Aorta (tissue), 5 donors: ENCODE measurements around the gene TTLL11. TPM values are rescaled to one million over a fixed set of nuclear protein-coding genes. Genes with fewer than 3 reads are reported as not detected.

Experiments used
- ATAC-seq: fragments of 200-7000 bp; cut with Tn5 transposase; one replicate; pipeline ENCODE4 v1.9.1; 2022; ENCODE audit warnings: moderate library complexity; ENCODE audit not compliant: low FRiP score
- DNase-seq, 2 donors: peaks; one replicate each; pipeline ENCODE4 v3.0.0-alpha.2; 2020
- H3K27ac ChIP-seq, 2 donors: one replicate each; pipeline ENCODE4 v1.5.1; 2013; ENCODE audit warnings: low read length in 2 of 2, mild to moderate bottlenecking in 2 of 2, moderate library complexity in 2 of 2, control low read depth in 1 of 2, inconsistent platforms in 1 of 2, low read depth in 1 of 2
- H3K27me3 ChIP-seq, 2 donors: one replicate each; pipeline ENCODE4 v1.6.1; 2013; ENCODE audit warnings: control low read depth in 1 of 2, low read length in 1 of 2, mild to moderate bottlenecking in 1 of 2, moderate library complexity in 1 of 2; ENCODE audit not compliant: insufficient read depth in 2 of 2, control insufficient read depth in 1 of 2
- H3K36me3 ChIP-seq, 2 donors: one replicate each; pipeline ENCODE4 v1.6.1; 2013; ENCODE audit warnings: control low read depth in 1 of 2, low read length in 1 of 2, mild to moderate bottlenecking in 1 of 2; ENCODE audit not compliant: insufficient read depth in 2 of 2, control insufficient read depth in 1 of 2
- H3K4me1 ChIP-seq, 2 donors: one replicate each; pipeline ENCODE4 v1.6.1; 2013; ENCODE audit warnings: low read length in 2 of 2, control low read depth in 1 of 2, mild to moderate bottlenecking in 1 of 2, moderate library complexity in 1 of 2; ENCODE audit not compliant: insufficient read depth in 2 of 2, control insufficient read depth in 1 of 2
- H3K4me3 ChIP-seq, 2 donors: one replicate each; pipeline ENCODE4 v1.5.1; 2013; ENCODE audit warnings: low read length in 2 of 2, control low read depth in 1 of 2, mild to moderate bottlenecking in 1 of 2
- H3K9me3 ChIP-seq: one replicate; pipeline ENCODE4 v1.6.1; 2013; ENCODE audit warnings: mild to moderate bottlenecking, low read length; ENCODE audit not compliant: control insufficient read depth
- WGBS, 2 donors: extraction: QIAGEN DNeasy Blood & Tissue Kit; methylation state at CpG; one replicate each; pipeline ENCODE4 v1.1.7; 2013; 5-methylcytosine and 5-hydroxymethylcytosine counted together
- intact Hi-C, 2 donors: fragments of 100-400 bp; cut with DNase I; formaldehyde crosslinking; loops; one replicate each; pipeline versions ENCODE4 v1.14.2 to v1.15.0; 2022
- microRNA-seq, 2 donors: library from miRNA; unstranded; fragments of <30 nt; microRNA quantifications; one replicate each; pipeline ENCODE4 v1.2.0, GENCODE V29; 2020
- polyA plus RNA-seq, 2 donors: library from polyadenylated mRNA; stranded (reverse); fragments of 200-250 nt; gene quantifications; one replicate each; pipeline ENCODE4 v1.2.3, GENCODE V29; 2013
- total RNA-seq, 2 donors: library from RNA; stranded (reverse); fragmentation: NEBNext Ultra II Directional; extraction: Animal tissue kit (Norgen Biotek cat#: 25700); gene quantifications; one replicate each; pipeline ENCODE4 v1.2.1, GENCODE V29; 2021
- donor health status: healthy with polysubstance abuse.
- donor health status: Bipolar disorder and iron deficiency.
- donor health status: DM: no; HTN: no; CAD: no.
- donor health status: DM: no; HTN: no; CAD: no.
- donor health status: DM: yes; HTN: yes; CAD: no.

Gene TTLL11
- total and polyA plus RNA-seq, 4 donors, result 7.7 to 31.4 (median 18.3) TPM

DNA sequence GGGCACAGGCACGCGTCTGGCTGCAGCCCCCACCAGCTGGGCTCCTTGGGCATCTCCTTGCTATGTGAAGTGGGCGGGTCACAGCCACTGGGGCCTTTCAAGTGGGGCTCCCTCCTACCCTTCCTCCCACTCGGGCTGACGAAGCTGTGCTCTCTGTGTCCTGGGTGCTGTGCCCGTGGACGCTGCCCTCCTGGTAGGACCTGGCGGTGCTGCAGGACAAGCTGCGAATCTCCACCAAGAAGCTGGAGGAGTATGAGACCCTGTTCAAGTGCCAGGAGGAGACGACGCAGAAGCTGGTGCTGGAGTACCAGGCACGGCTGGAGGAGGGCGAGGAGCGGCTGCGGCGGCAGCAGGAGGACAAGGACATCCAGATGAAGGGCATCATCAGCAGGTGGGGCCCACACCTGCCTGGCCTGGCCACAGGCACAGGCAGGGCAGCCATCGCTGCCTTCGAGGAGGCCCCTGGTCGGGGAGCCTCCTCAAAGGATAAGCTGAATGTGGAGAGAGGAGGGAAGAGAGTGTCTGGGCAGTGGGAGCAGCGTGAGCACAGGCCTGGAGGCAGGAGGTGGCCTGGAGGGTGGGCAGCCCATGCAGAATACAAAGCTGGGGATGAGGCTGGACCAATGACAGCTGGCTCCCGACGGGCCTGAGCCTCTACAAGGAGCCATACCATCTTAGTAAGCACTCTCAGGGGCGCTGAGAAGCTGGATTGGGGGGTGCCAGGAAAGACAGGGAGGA is 316.9 kb downstream of the TTLL11 start:
- Histone ChIP-seq H3K4me1 (no peaks in the 10 kb centered on the region), H3K36me3 (peaks cover 0 to 10% of the 10 kb centered on the region in 2 donors), H3K27me3 (no peaks in the 10 kb centered on the region), H3K9me3 (no peaks in the 10 kb centered on the region), H3K27ac (no peak overlapping the region), H3K4me3 (no peak overlapping the region)
- 95 to 97% methylated on average over 23 of the region's 23 CpGs for WGBS, 2 donors
- intact Hi-C loops, result loop anchor here in 1 of 2 donors (5.0 kb wide), 1 partner anchor 86 kb away; no protein-coding TSS in a partner anchor
- ATAC-seq (no peak), DNase-seq (peak; percentile 42 to 66)

DNA sequence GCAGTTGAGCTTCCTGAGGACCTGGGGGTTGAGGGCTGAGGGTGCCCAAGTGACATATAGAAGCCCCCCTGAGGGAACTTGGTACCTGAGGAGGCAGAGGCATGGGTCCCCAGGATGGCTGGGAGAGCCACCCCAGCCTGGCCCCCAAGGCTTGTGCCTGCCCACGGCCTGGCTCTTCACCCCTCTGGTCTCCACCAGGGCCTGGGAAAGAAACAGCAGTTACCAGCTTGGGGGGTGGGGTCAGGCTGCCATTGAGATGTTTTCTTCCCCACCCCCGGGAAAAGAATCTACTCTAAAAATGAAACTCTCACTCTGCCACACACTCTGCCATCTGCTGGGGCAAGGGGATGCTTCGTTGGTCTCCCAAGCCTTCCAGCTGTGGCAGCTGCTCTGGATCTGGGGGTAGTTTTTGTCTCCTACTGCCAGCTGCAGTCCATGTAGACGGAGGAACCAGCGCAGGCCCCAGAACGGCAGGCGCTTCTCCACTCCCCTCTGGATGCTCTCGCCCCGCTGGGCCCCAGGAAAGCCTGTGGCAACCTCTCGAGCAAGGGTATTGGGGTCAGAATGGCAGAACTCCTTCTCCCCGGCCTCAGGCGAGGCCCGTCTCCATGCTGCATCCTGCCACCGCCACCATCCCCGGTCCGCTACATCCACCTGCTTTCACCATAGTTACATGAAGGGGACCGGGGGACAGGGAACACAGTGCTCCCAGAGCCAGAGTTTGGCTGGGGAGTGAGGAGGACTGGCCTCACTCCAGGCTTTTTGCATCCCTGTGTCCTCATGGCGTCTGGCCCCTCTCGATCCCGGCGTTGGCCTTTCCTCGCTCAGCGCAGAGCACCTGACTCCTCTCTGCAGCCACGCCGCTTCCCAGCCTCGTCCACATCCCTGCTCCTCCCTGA is 318.1 kb downstream of the TTLL11 start:
- no peaks in the 10 kb centered on the region for H3K4me1 ChIP-seq
- peaks cover 0 to 6% of the 10 kb centered on the region in 2 donors for H3K36me3 ChIP-seq
- H3K4me3 ChIP-seq, result no peak overlapping the region
- DNase-seq (peak; percentile 30 to 67), ATAC-seq (no peak)
- no peaks in the 10 kb centered on the region for H3K9me3 ChIP-seq
- no peak overlapping the region for H3K27ac ChIP-seq
- no peaks in the 10 kb centered on the region for H3K27me3 ChIP-seq
- 88 to 90% methylated on average over 26 of the region's 26 CpGs for WGBS, 2 donors
- intact Hi-C loops, result loop anchor here in 1 of 2 donors (5.0 kb wide), 3 partner anchors 38 to 87 kb away; no protein-coding TSS in a partner anchor

DNA sequence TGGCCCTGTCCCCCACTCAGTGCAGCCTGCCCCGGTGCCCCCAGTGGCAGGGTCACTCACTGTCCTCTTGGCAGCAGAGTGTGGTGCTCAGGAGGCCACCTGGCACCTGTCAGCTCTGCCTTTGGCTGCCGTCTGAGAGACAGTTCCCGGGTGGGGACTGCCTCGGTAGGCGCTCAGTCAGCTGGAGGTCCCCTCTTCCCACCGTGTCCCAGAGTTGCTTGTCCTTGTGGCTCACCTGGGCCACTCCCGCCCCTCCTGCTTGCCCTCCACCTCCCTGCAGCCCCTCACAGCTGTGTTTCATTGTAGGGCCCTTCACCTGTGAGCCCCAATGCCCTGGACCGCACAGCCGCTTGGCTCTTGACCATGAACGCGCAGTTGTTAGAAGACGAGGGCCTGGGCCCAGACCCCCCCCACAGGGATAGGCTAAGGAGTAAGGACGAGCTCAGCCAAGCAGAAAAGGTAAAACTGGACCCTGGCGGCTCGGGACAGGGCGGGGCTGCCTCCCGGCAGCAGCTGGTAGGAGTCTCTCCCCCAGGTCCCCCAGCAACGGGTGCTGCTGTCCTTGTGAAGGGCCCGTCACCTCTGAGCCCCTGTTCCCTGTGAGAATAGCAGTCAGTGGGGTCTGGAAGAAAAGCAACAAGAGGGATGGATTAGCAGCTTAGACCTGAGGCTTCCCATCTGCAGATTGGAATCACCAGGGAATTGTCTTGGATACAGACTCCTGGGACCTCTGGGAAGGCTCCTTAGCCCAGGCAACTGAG is 319.0 kb downstream of the TTLL11 start:
- intact Hi-C loops, result loop anchor here in 1 of 2 donors (5.0 kb wide), 2 partner anchors 37 to 77 kb away; no protein-coding TSS in a partner anchor
- peaks cover 0 to 6% of the 10 kb centered on the region in 2 donors for H3K36me3 ChIP-seq
- H3K4me1 ChIP-seq, result no peaks in the 10 kb centered on the region
- H3K27me3 ChIP-seq, result no peaks in the 10 kb centered on the region
- 87 to 88% methylated on average over 19 of the region's 19 CpGs for WGBS, 2 donors
- peak overlapping the region in 1 of 2 donors; percentile 49 for H3K27ac ChIP-seq
- DNase-seq (peak; percentile 43 to 62), ATAC-seq (no peak)
- H3K9me3 ChIP-seq, result no peaks in the 10 kb centered on the region
- H3K4me3 ChIP-seq, result no peak overlapping the region

DNA sequence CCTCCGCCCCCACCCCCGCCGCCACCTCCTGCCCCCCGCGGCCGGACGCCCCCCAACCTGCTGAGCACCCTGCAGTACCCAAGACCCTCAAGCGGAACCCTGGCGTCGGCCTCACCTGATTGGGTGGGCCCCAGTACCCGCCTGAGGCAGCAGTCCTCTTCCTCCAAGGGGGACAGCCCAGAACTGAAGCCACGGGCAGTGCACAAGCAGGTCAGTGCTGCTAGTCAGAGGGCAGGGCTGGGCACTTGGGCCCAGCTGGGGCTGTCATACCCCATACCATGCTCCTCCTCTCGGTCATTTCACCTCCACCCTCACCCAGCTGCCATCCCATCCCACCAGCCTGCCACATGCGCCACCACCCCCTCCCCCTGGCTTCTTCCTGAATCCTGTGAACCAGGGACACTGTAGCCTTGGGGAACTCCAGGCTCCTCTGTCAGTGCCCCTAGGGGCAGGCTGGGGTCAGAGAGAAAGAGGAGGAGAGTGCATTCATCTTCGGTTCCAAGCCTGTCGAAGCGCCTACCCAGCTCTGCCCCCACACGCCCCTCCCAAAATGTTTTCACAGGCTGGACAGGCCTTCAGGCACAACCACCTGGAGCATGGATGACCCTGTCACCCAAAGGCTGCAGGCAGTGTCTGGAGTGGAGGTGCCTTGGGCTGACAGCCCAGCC is 319.7 kb downstream of the TTLL11 start:
- Histone ChIP-seq H3K9me3 (no peaks in the 10 kb centered on the region), H3K4me3 (no peak overlapping the region), H3K27ac (peak overlapping the region in 1 of 2 donors; percentile 49), H3K36me3 (peaks cover 0 to 10% of the 10 kb centered on the region in 2 donors), H3K27me3 (no peaks in the 10 kb centered on the region), H3K4me1 (no peaks in the 10 kb centered on the region)
- intact Hi-C loops, result loop anchor here in 1 of 2 donors (5.0 kb wide), 2 partner anchors 36 to 76 kb away; no protein-coding TSS in a partner anchor
- 67 to 68% methylated on average over 18 of the region's 18 CpGs for WGBS, 2 donors
- no peak for ATAC-seq
- DNase-seq, result peak in 1 of 2 donors; percentile 69

DNA sequence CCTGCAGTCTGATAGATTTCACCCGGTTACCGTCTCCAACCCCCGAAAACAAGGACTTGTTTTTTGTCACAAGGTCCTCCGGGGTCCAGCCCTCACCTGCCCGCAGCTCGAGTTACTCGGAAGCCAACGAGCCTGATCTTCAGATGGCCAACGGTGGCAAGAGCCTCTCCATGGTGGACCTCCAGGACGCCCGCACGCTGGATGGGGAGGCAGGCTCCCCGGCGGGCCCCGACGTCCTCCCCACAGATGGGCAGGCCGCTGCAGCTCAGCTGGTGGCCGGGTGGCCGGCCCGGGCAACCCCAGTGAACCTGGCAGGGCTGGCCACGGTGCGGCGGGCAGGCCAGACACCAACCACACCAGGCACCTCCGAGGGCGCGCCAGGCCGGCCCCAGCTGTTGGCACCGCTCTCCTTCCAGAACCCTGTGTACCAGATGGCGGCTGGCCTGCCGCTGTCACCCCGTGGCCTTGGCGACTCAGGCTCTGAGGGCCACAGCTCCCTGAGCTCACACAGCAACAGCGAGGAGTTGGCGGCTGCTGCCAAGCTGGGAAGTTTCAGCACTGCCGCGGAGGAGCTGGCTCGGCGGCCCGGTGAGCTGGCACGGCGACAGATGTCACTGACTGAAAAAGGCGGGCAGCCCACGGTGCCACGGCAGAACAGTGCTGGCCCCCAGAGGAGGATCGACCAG is 320.4 kb downstream of the TTLL11 start:
- ATAC-seq, result peak; percentile 53

More for the DNA sequence above, 320.4 kb downstream of the TTLL11 start:
- intact Hi-C loops, result loop anchor here in 1 of 2 donors (5.0 kb wide), 2 partner anchors 35 to 75 kb away; no protein-coding TSS in a partner anchor
- H3K27me3 ChIP-seq, result no peaks in the 10 kb centered on the region
- no peaks in the 10 kb centered on the region for H3K4me1 ChIP-seq
- H3K4me3 ChIP-seq, result no peak overlapping the region
- WGBS, 2 donors, result 27 to 29% methylated on average over 43 to 45 of the region's 45 CpGs
- no peaks in the 10 kb centered on the region for H3K9me3 ChIP-seq
- peak; percentile 85 to 88 for DNase-seq
- peaks cover 0 to 11% of the 10 kb centered on the region in 2 donors for H3K36me3 ChIP-seq
- peak overlapping the region; percentile 2 to 93 for H3K27ac ChIP-seq

Small RNA genes within 50 kb of the gene (microRNA-seq; reads per million reads assigned to microRNA genes)
- gene MIR4478, result 0 reads per million in 2 donors

Other genes with a start within 250 kb of the TTLL11 start
- gene NDUFA8, start 66.5 kb upstream of the TTLL11 start, total RNA-seq, result 10 to 100 TPM; 25.3 to 26.9 TPM
- gene NDUFA8, start 66.5 kb upstream of the TTLL11 start, polyA plus RNA-seq, result 10 to 100 TPM; 59.0 to 65.6 TPM
- gene MORN5, start 66.6 kb upstream of the TTLL11 start, total RNA-seq, result not detected
- gene MORN5, start 66.6 kb upstream of the TTLL11 start, polyA plus RNA-seq, result not detected
- 10 to 100 TPM; 12.2 to 13.8 TPM for gene LHX6, start 135.6 kb upstream of the TTLL11 start, total RNA-seq
- gene LHX6, start 135.6 kb upstream of the TTLL11 start, polyA plus RNA-seq, result not detected
- 10 to 100 TPM; 15.0 to 16.6 TPM for gene RBM18, start 171.5 kb upstream of the TTLL11 start, total RNA-seq
- 1 to 10 TPM; 7.6 to 8.3 TPM for gene RBM18, start 171.5 kb upstream of the TTLL11 start, polyA plus RNA-seq
- gene MRRF, start 171.6 kb upstream of the TTLL11 start, total RNA-seq, result 10 to 100 TPM; 20.5 to 28.7 TPM
- gene MRRF, start 171.6 kb upstream of the TTLL11 start, polyA plus RNA-seq, result 10 to 100 TPM; 18.7 to 20.4 TPM